Neural crest cell (in vitro differentiated cells): ENCODE data around the gene LCE1B. TPM values are rescaled to one million over a fixed set of nuclear protein-coding genes. Genes with fewer than 3 reads are reported as not detected.

Source experiments
- DNase-seq: peaks from one replicate; pipeline ENCODE4 v3.0.0; 2021; ENCODE audit warnings: low read depth, mixed read lengths, low spot score
- H3K27ac Mint-ChIP-seq: one replicate; pipeline ENCODE4 v1.8.0; 2021; ENCODE audit warnings: mild to moderate bottlenecking, mixed read lengths; ENCODE audit not compliant: unreplicated experiment
- H3K27me3 Mint-ChIP-seq: 2 replicates; pipeline ENCODE4 v1.8.0; 2021; ENCODE audit warnings: low read depth, mild to moderate bottlenecking, mixed read lengths
- H3K36me3 Mint-ChIP-seq: 2 replicates; pipeline ENCODE4 v1.8.0; 2021; ENCODE audit warnings: low read depth, mild to moderate bottlenecking, mixed read lengths
- H3K4me1 Mint-ChIP-seq: 2 replicates; pipeline ENCODE4 v1.8.0; 2021; ENCODE audit warnings: mixed read lengths
- H3K4me3 Mint-ChIP-seq: one replicate; pipeline ENCODE4 v1.8.0; 2021; ENCODE audit warnings: mild to moderate bottlenecking, mixed read lengths
- H3K9me3 Mint-ChIP-seq: 2 replicates; pipeline ENCODE4 v1.8.0; 2021; ENCODE audit warnings: mixed read lengths
- CTCF ChIP-seq: fragments of 200-600 bp; sonication (generic); conservative IDR thresholded peaks from 2 replicates; pipeline ENCODE4 v1.5.0; 2021; ENCODE audit warnings: antibody characterized with exemption, mild to moderate bottlenecking
- total RNA-seq: library from RNA; stranded (reverse); gene quantifications from 2 replicates; pipeline ENCODE4 v1.2.1, GENCODE V29; 2021

Gene LCE1B
- total RNA-seq, 1 donor from 2014 or later: not detected

- peaks cover 2% of the 10 kb centered on the region for H3K36me3 Mint-ChIP-seq
- peaks cover 20% of the 10 kb centered on the region for H3K9me3 Mint-ChIP-seq
- TF ChIP-seq CTCF: no peak
- no peak overlapping the region for H3K4me3 Mint-ChIP-seq
- H3K27ac Mint-ChIP-seq: no peak overlapping the region
- no peaks in the 10 kb centered on the region for H3K4me1 Mint-ChIP-seq
- no peaks in the 10 kb centered on the region for H3K27me3 Mint-ChIP-seq
- DNase-seq: no peak
Observed at GRCh38 chr1:152801333-152801732, 10.4 kb upstream of the LCE1B start.

GRCh38 chr1:152806576-152806975, 5.2 kb upstream of the LCE1B start, which contains the start of gene LCE1C:
TSS of gene LCE1C (minus strand) at chr1:152806651. CDS start at chr1:152805478, 1,173 bp downstream.
- Mint-ChIP-seq H3K36me3 (peaks cover 2% of the 10 kb centered on the region), H3K27me3 (no peaks in the 10 kb centered on the region), H3K4me1 (no peaks in the 10 kb centered on the region), H3K9me3 (peaks cover 21% of the 10 kb centered on the region), H3K27ac (no peak within 1 kb of the TSS), H3K4me3 (no peak within 1 kb of the TSS)
- no peak for DNase-seq
- no peak for TF ChIP-seq CTCF

- H3K4me3 Mint-ChIP-seq: no peak overlapping the region
- no peaks in the 10 kb centered on the region for H3K36me3 Mint-ChIP-seq
Observed at GRCh38 chr1:152811050-152811449, 721 bp upstream of the LCE1B start.

GRCh38 chr1:152817309-152817708, 5.5 kb downstream of the LCE1B start:
- Mint-ChIP-seq H3K9me3 (peaks cover 32% of the 10 kb centered on the region), H3K4me1 (no peaks in the 10 kb centered on the region)
- no peak for DNase-seq

More at GRCh38 chr1:152811050-152811449, 721 bp upstream of the LCE1B start:
- Mint-ChIP-seq H3K4me1 (no peaks in the 10 kb centered on the region), H3K27me3 (no peaks in the 10 kb centered on the region), H3K27ac (no peak overlapping the region), H3K9me3 (peaks cover 27% of the 10 kb centered on the region)
- no peak for DNase-seq
- no peak for TF ChIP-seq CTCF

GRCh38 chr1:152823294-152823693, 11.5 kb downstream of the LCE1B start:
- Mint-ChIP-seq H3K9me3 (peaks cover 26% of the 10 kb centered on the region), H3K27me3 (no peaks in the 10 kb centered on the region), H3K36me3 (peaks cover 10% of the 10 kb centered on the region), H3K4me1 (no peaks in the 10 kb centered on the region), H3K4me3 (no peak overlapping the region), H3K27ac (no peak overlapping the region)
- DNase-seq: no peak
- no peak for TF ChIP-seq CTCF

More at GRCh38 chr1:152817309-152817708, 5.5 kb downstream of the LCE1B start:
- TF ChIP-seq CTCF: no peak
- peaks cover 4% of the 10 kb centered on the region for H3K36me3 Mint-ChIP-seq
- no peaks in the 10 kb centered on the region for H3K27me3 Mint-ChIP-seq
- H3K27ac Mint-ChIP-seq: no peak overlapping the region
- no peak overlapping the region for H3K4me3 Mint-ChIP-seq
